Keratinocyte (primary cell): ENCODE results near the gene MALT1. TPM values are rescaled to one million over a fixed set of nuclear protein-coding genes. Genes with fewer than 3 reads are reported as not detected.

Source experiments
- DNase-seq: peaks from one replicate; pipeline ENCODE4 v3.0.0-alpha.2; 2011; ENCODE audit warnings: low read depth, missing footprints, low spot score
- FAIRE-seq: peaks from 2 replicates; lab custom pipeline; 2011; peaks lifted over from hg19 to GRCh38; lab: Jason Lieb, UNC
- H2AFZ ChIP-seq: 2 replicates; pipeline ENCODE4 v1.6.0; 2012; ENCODE audit warnings: low read length, control low read depth, inconsistent platforms; ENCODE audit not compliant: control insufficient read depth
- H3K27ac ChIP-seq: 2 replicates; pipeline ENCODE4 v1.5.1; 2011; ENCODE audit warnings: low read length; ENCODE audit not compliant: control insufficient read depth, insufficient read depth
- H3K27me3 ChIP-seq: 3 replicates; pipeline ENCODE4 v1.6.0; 2011; ENCODE audit warnings: low read length; ENCODE audit not compliant: control insufficient read depth, insufficient read depth; ENCODE audit errors: extremely low read depth
- H3K36me3 ChIP-seq, 2 experiments: 2 replicates in 1 of 2; 3 replicates in 1 of 2; pipeline ENCODE4 v1.5.1; 2011; ENCODE audit warnings: low read length in 2 of 2, mild to moderate bottlenecking in 1 of 2; ENCODE audit not compliant: control insufficient read depth in 2 of 2, insufficient read depth in 2 of 2; ENCODE audit errors: extremely low read depth in 1 of 2
- H3K4me1 ChIP-seq: 3 replicates; pipeline ENCODE4 v1.5.1; 2011; ENCODE audit warnings: low read length; ENCODE audit not compliant: control insufficient read depth, insufficient read depth; ENCODE audit errors: extremely low read depth
- H3K4me2 ChIP-seq: 3 replicates; pipeline ENCODE4 v1.6.0; 2011; ENCODE audit warnings: low read depth, low read length; ENCODE audit not compliant: control insufficient read depth, insufficient read depth; ENCODE audit errors: extremely low read depth
- H3K4me3 ChIP-seq, 3 experiments: fragments of 200-600 bp in 1 of 3; sonication (generic) in 1 of 3; 2 replicates in 2 of 3; 3 replicates in 1 of 3; pipeline ENCODE4 v1.5.1; 2011 to 2016; ENCODE audit warnings: low read length in 3 of 3, mild to moderate bottlenecking in 3 of 3, control low read depth in 2 of 3, inconsistent platforms in 1 of 3, low read depth in 1 of 3, mixed read lengths in 1 of 3, mixed run types in 1 of 3, moderate library complexity in 1 of 3; ENCODE audit not compliant: control insufficient read depth in 2 of 3, insufficient read depth in 2 of 3; ENCODE audit errors: extremely low read depth in 1 of 3
- H3K79me2 ChIP-seq: 2 replicates; pipeline ENCODE4 v1.6.0; 2012; ENCODE audit warnings: low read length; ENCODE audit not compliant: control insufficient read depth, insufficient read depth
- H3K9ac ChIP-seq: 3 replicates; pipeline ENCODE4 v1.6.0; 2011; ENCODE audit warnings: low read length; ENCODE audit not compliant: control insufficient read depth, insufficient read depth; ENCODE audit errors: extremely low read depth
- H3K9me1 ChIP-seq: 3 replicates; pipeline ENCODE4 v1.6.0; 2011; ENCODE audit warnings: low read length; ENCODE audit not compliant: control insufficient read depth, insufficient read depth; ENCODE audit errors: extremely low read depth
- H3K9me3 ChIP-seq: 2 replicates; pipeline ENCODE4 v1.5.1; 2012; ENCODE audit warnings: low read depth, low read length; ENCODE audit not compliant: control insufficient read depth
- H4K20me1 ChIP-seq: 3 replicates; pipeline ENCODE4 v1.6.0; 2011; ENCODE audit warnings: low read length; ENCODE audit not compliant: control insufficient read depth, insufficient read depth; ENCODE audit errors: extremely low read depth
- CTCF ChIP-seq, 3 experiments: IDR thresholded peaks in 1 of 3; conservative IDR thresholded peaks in 1 of 3; optimal IDR thresholded peaks in 1 of 3; 2 replicates in 2 of 3; 3 replicates in 1 of 3; pipeline versions ENCODE3 to v1.5.1; 2011; ENCODE audit warnings: low read length in 3 of 3, mild to moderate bottlenecking in 3 of 3, moderate library complexity in 2 of 3, control low read depth in 1 of 3, inconsistent platforms in 1 of 3; ENCODE audit not compliant: insufficient read depth in 2 of 3; ENCODE audit errors: extremely low read depth in 1 of 3
- EZH2 ChIP-seq: IDR thresholded peaks from one replicate; pipeline ENCODE4 v1.6.1; 2012; ENCODE audit warnings: inconsistent platforms, mild to moderate bottlenecking, low read length, moderate library complexity
- dilution Hi-C: fragments of 300-500 bp; cut with MboI; formaldehyde crosslinking; loops from one replicate; pipeline ENCODE4 v1.7.0; 2020; ENCODE audit warnings: low sequenced_read_pairs; ENCODE audit not compliant: extremely low pct_ligation_motif_present
- polyA plus RNA-seq, 5 experiments: library from polyadenylated mRNA; depleted of rRNA in 3 of 5; stranded (reverse) in 3 of 5; stranded (forward) in 1 of 5; unstranded in 1 of 5; fragments of >200 nt; gene quantifications; 1 replicate in 1 of 5; 2 replicates in 3 of 5; 3 replicates in 1 of 5; pipeline versions ENCODE4 v1.2.1 to v1.2.3, GENCODE V29; 2011 to 2012; ENCODE audit warnings: missing spikeins in 2 of 5, low read depth in 1 of 5, low replicate concordance in 1 of 5

The MALT1 gene
- polyA plus RNA-seq, 1 donor (not counting 4 experiments of a cell fraction or from before 2014, with no cell fraction given), result 52.1 TPM

DNA sequence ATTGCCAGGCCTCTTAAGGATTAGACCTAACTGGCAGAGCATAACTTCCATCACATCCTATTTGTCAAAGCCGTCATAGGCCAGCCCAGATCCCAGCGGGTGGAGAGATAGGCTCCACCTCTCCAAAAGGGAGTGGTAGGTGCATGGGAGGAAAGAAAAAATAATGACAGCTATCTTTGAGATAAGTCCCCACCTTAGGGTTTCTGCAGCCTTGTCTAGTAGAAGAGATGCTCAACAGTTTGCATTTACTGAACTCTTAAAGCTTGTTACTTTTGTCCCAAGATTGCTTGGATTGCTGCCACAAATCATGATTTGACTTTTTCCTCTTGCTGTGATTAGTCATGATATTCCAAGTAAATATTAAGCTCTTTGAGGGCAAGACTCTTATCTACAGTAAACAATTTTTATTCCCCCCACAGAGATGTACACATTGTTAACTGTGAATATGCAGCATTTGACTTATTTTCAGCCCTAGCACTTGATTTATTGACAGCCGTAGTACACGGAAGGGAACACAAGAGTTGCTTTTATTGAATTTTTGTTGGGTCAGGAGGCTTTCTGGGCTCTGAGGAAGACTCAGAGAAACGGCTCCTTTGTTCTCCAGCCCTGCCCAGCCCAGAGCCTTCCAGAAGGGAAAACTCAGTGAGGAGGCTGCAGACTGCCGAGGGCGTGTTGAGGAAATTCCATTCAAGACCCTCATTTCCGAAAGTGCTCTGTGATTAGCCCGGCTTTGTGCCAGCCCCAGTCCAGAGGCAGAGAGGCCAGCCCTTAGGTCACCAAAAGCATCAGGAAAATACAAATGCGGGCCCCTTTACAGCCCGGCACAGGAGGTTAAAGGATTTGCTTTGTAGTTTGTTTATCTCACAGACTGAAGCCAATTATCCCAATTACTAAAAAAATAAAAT, 118.0 kb downstream of the MALT1 start:
- dilution Hi-C loops, result loop anchor here (25.0 kb wide), 1 partner anchor 273 kb away; no protein-coding TSS in a partner anchor
- no peak for DNase-seq
- H2AFZ ChIP-seq, result no peak overlapping the region
- TF ChIP-seq CTCF (optimal IDR thresholded peaks at IDR 0.05 in 1 of 3, IDR thresholded peaks at IDR 0.05 in 1 of 3, conservative IDR thresholded peaks at IDR 0.05 in 1 of 3; ENCODE audit: extremely low read depth in 1 of 3, insufficient read depth in 2 of 3, low read length in 3 of 3) (no peak), EZH2 (no peak)
- H3K79me2 ChIP-seq, result no peaks in the 10 kb centered on the region
- no peaks in the 10 kb centered on the region for H4K20me1 ChIP-seq
- H3K9me1 ChIP-seq, result no peaks in the 10 kb centered on the region
- no peaks in the 10 kb centered on the region for H3K9me3 ChIP-seq
- H3K27ac ChIP-seq, result no peak overlapping the region
- no peak overlapping the region for H3K4me3 ChIP-seq
- H3K4me2 ChIP-seq, result no peak overlapping the region
- no peak overlapping the region for H3K9ac ChIP-seq
- FAIRE-seq, result peak; percentile 13
- no peaks in the 10 kb centered on the region for H3K36me3 ChIP-seq
- H3K4me1 ChIP-seq, result peaks cover 41% of the 10 kb centered on the region
- H3K27me3 ChIP-seq, result no peaks in the 10 kb centered on the region

- TF ChIP-seq CTCF (optimal IDR thresholded peaks at IDR 0.05 in 1 of 3, IDR thresholded peaks at IDR 0.05 in 1 of 3, conservative IDR thresholded peaks at IDR 0.05 in 1 of 3; ENCODE audit: extremely low read depth in 1 of 3, insufficient read depth in 2 of 3, low read length in 3 of 3) (no peak), EZH2 (no peak)
- DNase-seq (no peak), FAIRE-seq (no peak)
- no peak overlapping the region for H3K9ac ChIP-seq
- H2AFZ ChIP-seq, result no peak overlapping the region
- dilution Hi-C loops, result loop anchor here (25.0 kb wide), 1 partner anchor 272 kb away; no protein-coding TSS in a partner anchor
- no peak overlapping the region for H3K27ac ChIP-seq
- H3K4me2 ChIP-seq, result no peak overlapping the region
- H3K27me3 ChIP-seq, result no peaks in the 10 kb centered on the region
- no peaks in the 10 kb centered on the region for H3K36me3 ChIP-seq
- no peaks in the 10 kb centered on the region for H3K9me1 ChIP-seq
- H3K79me2 ChIP-seq, result no peaks in the 10 kb centered on the region
- H4K20me1 ChIP-seq, result no peaks in the 10 kb centered on the region
- peaks cover 34% of the 10 kb centered on the region for H3K4me1 ChIP-seq
- no peaks in the 10 kb centered on the region for H3K9me3 ChIP-seq
- no peak overlapping the region for H3K4me3 ChIP-seq
Measured at GRCh38 chr18:58789876-58790240, 118.6 kb downstream of the MALT1 start.
